ENCODE measurements around the gene CTNND2. TPM values are rescaled to one million over a fixed set of nuclear protein-coding genes. Genes with fewer than 3 reads are reported as not detected.

The CTNND2 gene
- total RNA-seq, 1 donor from 2014 or later: 143 TPM

- Mint-ChIP-seq H3K4me1 (ENCODE audit: low read depth) (no peaks in the 10 kb centered on the region), H3K27me3 (no peaks in the 10 kb centered on the region), H3K27ac (no peak overlapping the region), H3K4me3 (ENCODE audit: low read depth) (no peak overlapping the region), H3K9me3 (ENCODE audit: low read depth) (no peaks in the 10 kb centered on the region), H3K36me3 (ENCODE audit: insufficient read depth) (peaks cover 17% of the 10 kb centered on the region)
- TF ChIP-seq, protein P1, sequence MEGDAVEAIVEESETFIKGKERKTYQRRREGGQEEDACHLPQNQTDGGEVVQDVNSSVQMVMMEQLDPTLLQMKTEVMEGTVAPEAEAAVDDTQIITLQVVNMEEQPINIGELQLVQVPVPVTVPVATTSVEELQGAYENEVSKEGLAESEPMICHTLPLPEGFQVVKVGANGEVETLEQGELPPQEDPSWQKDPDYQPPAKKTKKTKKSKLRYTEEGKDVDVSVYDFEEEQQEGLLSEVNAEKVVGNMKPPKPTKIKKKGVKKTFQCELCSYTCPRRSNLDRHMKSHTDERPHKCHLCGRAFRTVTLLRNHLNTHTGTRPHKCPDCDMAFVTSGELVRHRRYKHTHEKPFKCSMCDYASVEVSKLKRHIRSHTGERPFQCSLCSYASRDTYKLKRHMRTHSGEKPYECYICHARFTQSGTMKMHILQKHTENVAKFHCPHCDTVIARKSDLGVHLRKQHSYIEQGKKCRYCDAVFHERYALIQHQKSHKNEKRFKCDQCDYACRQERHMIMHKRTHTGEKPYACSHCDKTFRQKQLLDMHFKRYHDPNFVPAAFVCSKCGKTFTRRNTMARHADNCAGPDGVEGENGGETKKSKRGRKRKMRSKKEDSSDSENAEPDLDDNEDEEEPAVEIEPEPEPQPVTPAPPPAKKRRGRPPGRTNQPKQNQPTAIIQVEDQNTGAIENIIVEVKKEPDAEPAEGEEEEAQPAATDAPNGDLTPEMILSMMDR (IDR thresholded peaks at IDR 0.05; ENCODE audit: unreplicated experiment): no peak
- no peak for DNase-seq (ENCODE audit: low spot score, unreplicated experiment)
These were observed 496.6 kb downstream of the CTNND2 start for GRCh38 chr5:11407556-11408145.

GRCh38 chr5:11400316-11400715 lies 503.9 kb downstream of the CTNND2 start:
- peaks cover 15% of the 10 kb centered on the region for H3K36me3 Mint-ChIP-seq (ENCODE audit: insufficient read depth)

GRCh38 chr5:11398728-11399127 lies 505.5 kb downstream of the CTNND2 start:
- H3K27ac Mint-ChIP-seq: no peak overlapping the region
- DNase-seq (ENCODE audit: low spot score, unreplicated experiment): no peak
- H3K36me3 Mint-ChIP-seq (ENCODE audit: insufficient read depth): peaks cover 14% of the 10 kb centered on the region
- no peaks in the 10 kb centered on the region for H3K9me3 Mint-ChIP-seq (ENCODE audit: low read depth)
- H3K27me3 Mint-ChIP-seq: no peaks in the 10 kb centered on the region
- H3K4me3 Mint-ChIP-seq (ENCODE audit: low read depth): no peak overlapping the region
- H3K4me1 Mint-ChIP-seq (ENCODE audit: low read depth): no peaks in the 10 kb centered on the region
- TF ChIP-seq, protein P1 (IDR thresholded peaks at IDR 0.05; ENCODE audit: unreplicated experiment): no peak

More at GRCh38 chr5:11400316-11400715, 503.9 kb downstream of the CTNND2 start:
- no peak overlapping the region for H3K4me3 Mint-ChIP-seq (ENCODE audit: low read depth)
- no peaks in the 10 kb centered on the region for H3K9me3 Mint-ChIP-seq (ENCODE audit: low read depth)
- H3K4me1 Mint-ChIP-seq (ENCODE audit: low read depth): no peaks in the 10 kb centered on the region
- TF ChIP-seq, protein P1 (IDR thresholded peaks at IDR 0.05; ENCODE audit: unreplicated experiment): no peak
- no peaks in the 10 kb centered on the region for H3K27me3 Mint-ChIP-seq
- no peak overlapping the region for H3K27ac Mint-ChIP-seq
- DNase-seq (ENCODE audit: low spot score, unreplicated experiment): no peak

GRCh38 chr5:11397549-11397948 lies 506.7 kb downstream of the CTNND2 start:
- H3K27ac Mint-ChIP-seq: no peak overlapping the region
- no peaks in the 10 kb centered on the region for H3K4me1 Mint-ChIP-seq (ENCODE audit: low read depth)
- no peaks in the 10 kb centered on the region for H3K27me3 Mint-ChIP-seq
- H3K36me3 Mint-ChIP-seq (ENCODE audit: insufficient read depth): peaks cover 13% of the 10 kb centered on the region
- DNase-seq (ENCODE audit: low spot score, unreplicated experiment): no peak
- TF ChIP-seq, protein P1 (IDR thresholded peaks at IDR 0.05; ENCODE audit: unreplicated experiment): no peak
- H3K9me3 Mint-ChIP-seq (ENCODE audit: low read depth): no peaks in the 10 kb centered on the region
- no peak overlapping the region for H3K4me3 Mint-ChIP-seq (ENCODE audit: low read depth)

DNA sequence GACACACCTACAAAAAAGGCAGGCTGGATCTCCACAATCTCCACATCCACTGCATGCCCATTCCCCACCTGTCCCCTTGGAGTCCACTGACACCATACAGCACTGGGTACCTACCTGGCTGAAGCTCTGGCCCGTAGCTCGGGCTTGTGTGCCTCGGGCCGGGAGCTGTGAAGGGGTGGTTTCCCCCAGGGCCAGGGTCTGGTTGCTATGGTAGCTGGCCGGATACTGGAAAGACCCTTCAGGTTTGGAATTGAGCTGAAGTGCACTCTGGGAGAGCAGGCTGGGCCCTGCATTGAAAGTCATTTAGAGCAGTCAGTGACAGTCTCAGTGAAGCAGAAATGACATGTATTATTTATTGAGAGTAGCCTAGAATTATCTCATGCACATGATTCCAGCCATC lies 507.3 kb downstream of the CTNND2 start:
- H3K4me1 Mint-ChIP-seq (ENCODE audit: low read depth): no peaks in the 10 kb centered on the region
- H3K27me3 Mint-ChIP-seq: no peaks in the 10 kb centered on the region
- no peak overlapping the region for H3K4me3 Mint-ChIP-seq (ENCODE audit: low read depth)
- H3K27ac Mint-ChIP-seq: no peak overlapping the region
- no peak for DNase-seq (ENCODE audit: low spot score, unreplicated experiment)
- H3K36me3 Mint-ChIP-seq (ENCODE audit: insufficient read depth): peaks cover 13% of the 10 kb centered on the region
- no peaks in the 10 kb centered on the region for H3K9me3 Mint-ChIP-seq (ENCODE audit: low read depth)
- TF ChIP-seq, protein P1 (IDR thresholded peaks at IDR 0.05; ENCODE audit: unreplicated experiment): no peak

Data from progenitor cell of endocrine pancreas (in vitro differentiated cells).